ENCODE data around the gene ECI1. TPM values are rescaled to one million over a fixed set of nuclear protein-coding genes. Genes with fewer than 3 reads are reported as not detected.

Gene ECI1
- total RNA-seq, 1 experiment from 2014 or later: 140 TPM

GRCh38 chr16:2238838-2239675, 12.3 kb downstream of the ECI1 start (continued):
- TF ChIP-seq ATF3 (IDR thresholded peaks at IDR 0.05) (no peak), POLR2AphosphoS5 (IDR thresholded peaks at IDR 0.05; ENCODE audit: low read depth, low read length) (peak; percentile 14; the same call in 1 of the 2 replicates)

GRCh38 chr16:2238150-2238837, 13.1 kb downstream of the ECI1 start:
- Histone ChIP-seq H3K27me3 (ENCODE audit: insufficient read depth, low read length) (no peaks in the 10 kb centered on the region), H3K9me2 (ENCODE audit: insufficient read depth) (no peaks in the 10 kb centered on the region), H3K4me1 (ENCODE audit: control insufficient read depth in 1 of 2, insufficient read depth in 2 of 2, low read length in 2 of 2) (peaks cover 0 to 14% of the 10 kb centered on the region in 2 experiments; a peak in 3 of 4 replicates), H4K20me1 (ENCODE audit: insufficient read depth) (no peaks in the 10 kb centered on the region), H3K9ac (ENCODE audit: low read length) (no peak overlapping the region), H3K27ac (ENCODE audit: low read depth, low read length) (no peak overlapping the region; the same call in 1 of the 2 replicates), H3K9me3 (ENCODE audit: control insufficient read depth in 1 of 2, insufficient read depth in 1 of 2, low read depth in 1 of 2, low read length in 2 of 2) (no peaks in the 10 kb centered on the region), H2AFZ (ENCODE audit: low read depth, low read length, poor library complexity, severe bottlenecking) (no peak overlapping the region), H3K4me2 (ENCODE audit: low read length) (no peak overlapping the region), H3K36me3 (ENCODE audit: control insufficient read depth in 1 of 2, insufficient read depth in 2 of 2, low read length in 2 of 2) (peaks cover 4 to 15% of the 10 kb centered on the region in 2 experiments; a peak in 2 of 4 replicates), H3K79me2 (ENCODE audit: insufficient read depth, low read length) (peaks cover 2% of the 10 kb centered on the region; the same call in 1 of the 2 replicates), H3K4me3 (replicated peaks in 1 of 2; ENCODE audit: low read depth in 1 of 2, low read length in 2 of 2) (no peak overlapping the region)
- no TSS peak for BruUV-seq (replicated peaks)
- TF ChIP-seq SP1 (IDR thresholded peaks at IDR 0.05; ENCODE audit: low read depth): no peak
- TF ChIP-seq EZH2 (IDR thresholded peaks at IDR 0.05): no peak
- TF ChIP-seq ZFX (IDR thresholded peaks at IDR 0.05): no peak
- no peak for TF ChIP-seq EZH2phosphoT487 (IDR thresholded peaks at IDR 0.05; ENCODE audit: borderline replicate concordance)
- no peak for TF ChIP-seq RAD21 (IDR thresholded peaks at IDR 0.05; ENCODE audit: low read depth)
- no peak for TF ChIP-seq MAX (IDR thresholded peaks at IDR 0.05)
- no peak for TF ChIP-seq CEBPB (IDR thresholded peaks at IDR 0.05; ENCODE audit: low read depth)
- TF ChIP-seq SRF (IDR thresholded peaks at IDR 0.05; ENCODE audit: low read depth): no peak
- no peak for TF ChIP-seq YY1 (IDR thresholded peaks at IDR 0.05; ENCODE audit: extremely low read depth, insufficient replicate concordance, low read depth, low read length)
- no peak for TF ChIP-seq POLR2A (IDR thresholded peaks at IDR 0.05; ENCODE audit: borderline replicate concordance, extremely low read depth, insufficient read depth, insufficient read length)
- TF ChIP-seq ELF1 (IDR thresholded peaks at IDR 0.05; ENCODE audit: borderline replicate concordance, low read depth): no peak
- TF ChIP-seq ATF3 (IDR thresholded peaks at IDR 0.05): no peak
- TF ChIP-seq JUND (IDR thresholded peaks at IDR 0.05): no peak
- no peak for TF ChIP-seq FOSL1 (IDR thresholded peaks at IDR 0.05; ENCODE audit: low read depth)
- TF ChIP-seq EGR1 (IDR thresholded peaks at IDR 0.05; ENCODE audit: low read depth): no peak
- no peak; the same call in 1 of the 2 replicates for TF ChIP-seq SIN3A (IDR thresholded peaks at IDR 0.05; ENCODE audit: low read depth)
- no peak for TF ChIP-seq ZBTB33 (IDR thresholded peaks at IDR 0.05; ENCODE audit: extremely low read depth, insufficient replicate concordance, low read length)
- TF ChIP-seq CBX3 (IDR thresholded peaks at IDR 0.05; ENCODE audit: low read depth): no peak
- ChIA-PET CTCF (no interaction called here), RAD21 (ENCODE audit: low non-redundant PET in 1 of 2, low total read pairs in 2 of 2, uncharacterized antibody in 2 of 2, unreplicated experiment in 2 of 2) (interaction anchor here in 1 of 2 experiments (0.8 kb wide), 1 partner anchor 43 kb away, joined by 3 read pairs; no protein-coding TSS in a partner anchor), POLR2A (interaction anchor here (1.2 to 1.5 kb wide), 2 partner anchors 12 to 13 kb away, joined by 6 to 8 read pairs; partner anchors contain the start of gene ECI1)
- intact Hi-C loops (cut with micrococcal nuclease): no loop called here
- DNase-seq (ENCODE audit: low read depth, low spot score) (no peak), ATAC-seq (peak; percentile 14)

All from HCT116 (cell line).